Right lobe of liver (tissue), 4 donors: ENCODE data around the gene ATRNL1.

Experiments used
- POLR2A ChIP-seq: fragments of 450-650 bp; IDR thresholded peaks from one replicate; pipeline ENCODE4 v1.6.1; 2017; ENCODE audit warnings: antibody characterized with exemption, mild to moderate bottlenecking
- TF ChIP-seq, protein P1 (sequence below), 4 donors: fragments of 200-600 bp in 3 of 4; fragments of 450-650 bp in 1 of 4; IDR thresholded peaks; one replicate each; pipeline versions ENCODE4 v1.5.1 to v1.8.0; 2016 to 2022; ENCODE audit warnings: antibody characterized with exemption in 4 of 4, mild to moderate bottlenecking in 2 of 4
- donor health status: DM: no; HTN: no; CAD: no.
- donor health status: DM: no; HTN: no; CAD: no.
- donor health status: DM: no; HTN: yes; CAD: no.

DNA sequence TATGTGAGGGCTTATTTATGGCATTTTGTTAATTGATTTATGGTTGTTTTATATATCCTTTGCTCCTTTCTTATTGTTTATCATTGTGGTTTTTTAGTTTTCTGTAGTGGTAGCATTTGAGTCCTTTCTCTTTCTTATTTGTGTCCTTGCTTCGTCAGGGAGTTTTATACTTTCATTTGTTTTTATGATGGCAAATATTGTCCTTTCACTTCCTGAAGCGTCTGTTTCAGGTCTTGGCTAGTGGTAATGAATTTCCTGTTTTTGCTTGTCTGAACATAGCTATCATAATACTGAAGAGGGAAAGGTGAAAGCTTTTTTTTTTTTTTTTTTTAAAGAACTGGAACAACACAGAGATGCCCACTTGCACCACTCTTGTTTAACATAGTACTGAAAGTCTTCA, 228.2 kb downstream of the ATRNL1 start:
- TF ChIP-seq, protein P1, sequence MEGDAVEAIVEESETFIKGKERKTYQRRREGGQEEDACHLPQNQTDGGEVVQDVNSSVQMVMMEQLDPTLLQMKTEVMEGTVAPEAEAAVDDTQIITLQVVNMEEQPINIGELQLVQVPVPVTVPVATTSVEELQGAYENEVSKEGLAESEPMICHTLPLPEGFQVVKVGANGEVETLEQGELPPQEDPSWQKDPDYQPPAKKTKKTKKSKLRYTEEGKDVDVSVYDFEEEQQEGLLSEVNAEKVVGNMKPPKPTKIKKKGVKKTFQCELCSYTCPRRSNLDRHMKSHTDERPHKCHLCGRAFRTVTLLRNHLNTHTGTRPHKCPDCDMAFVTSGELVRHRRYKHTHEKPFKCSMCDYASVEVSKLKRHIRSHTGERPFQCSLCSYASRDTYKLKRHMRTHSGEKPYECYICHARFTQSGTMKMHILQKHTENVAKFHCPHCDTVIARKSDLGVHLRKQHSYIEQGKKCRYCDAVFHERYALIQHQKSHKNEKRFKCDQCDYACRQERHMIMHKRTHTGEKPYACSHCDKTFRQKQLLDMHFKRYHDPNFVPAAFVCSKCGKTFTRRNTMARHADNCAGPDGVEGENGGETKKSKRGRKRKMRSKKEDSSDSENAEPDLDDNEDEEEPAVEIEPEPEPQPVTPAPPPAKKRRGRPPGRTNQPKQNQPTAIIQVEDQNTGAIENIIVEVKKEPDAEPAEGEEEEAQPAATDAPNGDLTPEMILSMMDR (IDR thresholded peaks at IDR 0.05): no peak
- no peak for TF ChIP-seq POLR2A
